ENCODE data around the gene MYL3.

DNA sequence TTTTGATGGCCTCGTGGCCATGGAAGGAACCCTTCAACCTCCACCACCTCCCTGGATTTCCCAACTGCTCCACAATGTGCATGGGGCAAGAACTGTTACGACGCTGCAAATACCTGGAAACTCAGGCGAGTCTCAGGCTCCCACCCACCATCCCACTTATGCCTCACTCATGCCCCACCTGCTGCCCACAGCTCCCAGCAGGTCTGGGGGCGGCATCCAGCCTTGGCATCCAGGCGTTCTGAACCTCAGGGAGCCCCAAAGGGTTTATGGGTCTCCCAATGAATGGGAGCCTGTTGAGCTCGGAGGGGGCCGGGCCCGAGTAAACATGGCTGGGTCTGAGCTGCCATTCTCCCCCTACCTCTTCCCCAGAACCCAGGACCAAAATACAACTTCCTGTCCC lies 12.3 kb upstream of the MYL3 start:
- TF ChIP-seq, protein P1, sequence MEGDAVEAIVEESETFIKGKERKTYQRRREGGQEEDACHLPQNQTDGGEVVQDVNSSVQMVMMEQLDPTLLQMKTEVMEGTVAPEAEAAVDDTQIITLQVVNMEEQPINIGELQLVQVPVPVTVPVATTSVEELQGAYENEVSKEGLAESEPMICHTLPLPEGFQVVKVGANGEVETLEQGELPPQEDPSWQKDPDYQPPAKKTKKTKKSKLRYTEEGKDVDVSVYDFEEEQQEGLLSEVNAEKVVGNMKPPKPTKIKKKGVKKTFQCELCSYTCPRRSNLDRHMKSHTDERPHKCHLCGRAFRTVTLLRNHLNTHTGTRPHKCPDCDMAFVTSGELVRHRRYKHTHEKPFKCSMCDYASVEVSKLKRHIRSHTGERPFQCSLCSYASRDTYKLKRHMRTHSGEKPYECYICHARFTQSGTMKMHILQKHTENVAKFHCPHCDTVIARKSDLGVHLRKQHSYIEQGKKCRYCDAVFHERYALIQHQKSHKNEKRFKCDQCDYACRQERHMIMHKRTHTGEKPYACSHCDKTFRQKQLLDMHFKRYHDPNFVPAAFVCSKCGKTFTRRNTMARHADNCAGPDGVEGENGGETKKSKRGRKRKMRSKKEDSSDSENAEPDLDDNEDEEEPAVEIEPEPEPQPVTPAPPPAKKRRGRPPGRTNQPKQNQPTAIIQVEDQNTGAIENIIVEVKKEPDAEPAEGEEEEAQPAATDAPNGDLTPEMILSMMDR (optimal IDR thresholded peaks at IDR 0.05 in 1 of 3, IDR thresholded peaks at IDR 0.05 in 1 of 3, conservative IDR thresholded peaks at IDR 0.05 in 1 of 3; ENCODE audit: extremely low read depth in 1 of 3, insufficient read depth in 2 of 3, low read length in 3 of 3): no peak
- TF ChIP-seq EZH2 (IDR thresholded peaks at IDR 0.05; ENCODE audit: low read length): no peak
